HepG2 (cell line): ENCODE measurements around the gene ESYT3. TPM values are rescaled to one million over a fixed set of nuclear protein-coding genes. Genes with fewer than 3 reads are reported as not detected.

ENCODE experiments used
- ATAC-seq: fragments of 200-7000 bp; cut with Tn5 transposase; 3 replicates; pipeline ENCODE4 v1.9.1; 2020; ENCODE audit warnings: mild to moderate bottlenecking, moderate library complexity
- BruUV-seq: library from RNA; stranded (reverse); fragments of 400-500 nt; replicated peaks from 2 replicates; lab custom pipeline; 2021; lab: Mats Ljungman, UMichigan
- CTCF ChIA-PET: fragments of 300-600 bp; formaldehyde crosslinking; extraction: SDS; loops from one replicate; lab custom pipeline; 2021; ENCODE audit warnings: low total read pairs, inconsistent platforms, low intra/inter-chr PET ratio; lab: Yijun Ruan, JAX
- POLR2A ChIA-PET: fragments of 350-600 bp; sonication (Branson Sonifier 250); formaldehyde crosslinking; loops from one replicate; lab custom pipeline; 2020; ENCODE audit warnings: antibody characterized with exemption, inconsistent platforms; lab: Yijun Ruan, JAX
- DNase-seq: peaks from one replicate; pipeline ENCODE4 v3.0.0-alpha.2; 2015; ENCODE audit warnings: low spot score
- FAIRE-seq: peaks from 3 replicates; lab custom pipeline; 2011; peaks lifted over from hg19 to GRCh38; lab: Jason Lieb, UNC
- H2AFZ ChIP-seq: one replicate; pipeline ENCODE4 v1.6.1; 2011; ENCODE audit warnings: low read length, inconsistent platforms
- H3K27ac ChIP-seq: fragments of 300-600 bp; 3 replicates; pipeline ENCODE4 v1.8.0; 2011; ENCODE audit warnings: mixed run types, mild to moderate bottlenecking, mixed read lengths, low read length, inconsistent platforms; ENCODE audit not compliant: insufficient read depth; ENCODE audit errors: extremely low read length
- H3K27me3 ChIP-seq, 2 experiments: fragments of 200-600 bp in 1 of 2; 2 replicates in 1 of 2; 3 replicates in 1 of 2; pipeline versions ENCODE4 v1.6.0 to v1.8.0; 2011; ENCODE audit warnings: low read length in 2 of 2, mild to moderate bottlenecking in 2 of 2, moderate library complexity in 2 of 2, inconsistent platforms in 1 of 2; ENCODE audit not compliant: insufficient read depth in 2 of 2, control insufficient read depth in 1 of 2
- H3K36me3 ChIP-seq, 2 experiments: fragments of 200-600 bp in 1 of 2; replicated peaks in 1 of 2; 2 replicates in 1 of 2; 3 replicates in 1 of 2; pipeline versions ENCODE4 v1.5.1 to v1.8.0; 2011; ENCODE audit warnings: low read length in 2 of 2, inconsistent platforms in 1 of 2; ENCODE audit not compliant: insufficient read depth in 2 of 2, control insufficient read depth in 1 of 2
- H3K4me1 ChIP-seq: 2 replicates; pipeline ENCODE4 v1.5.1; 2012; ENCODE audit warnings: low read length, inconsistent platforms; ENCODE audit not compliant: insufficient read depth
- H3K4me2 ChIP-seq: 2 replicates; pipeline ENCODE4 v1.6.0; 2011; ENCODE audit warnings: low read depth, low read length, inconsistent platforms
- H3K4me3 ChIP-seq, 3 experiments: fragments of 200-600 bp in 1 of 3; sonication (generic), shearing (Covaris generic) in 1 of 3; replicated peaks in 1 of 3; 2 replicates each; pipeline ENCODE4 v1.5.1; 2011 to 2016; ENCODE audit warnings: low read length in 3 of 3, inconsistent platforms in 2 of 3, low read depth in 2 of 3, mild to moderate bottlenecking in 2 of 3, control low read depth in 1 of 3, mixed read lengths in 1 of 3; ENCODE audit not compliant: insufficient read depth in 1 of 3
- H3K79me2 ChIP-seq: one replicate; pipeline ENCODE4 v1.6.1; 2011; ENCODE audit warnings: low read length, inconsistent platforms; ENCODE audit not compliant: insufficient read depth
- H3K9ac ChIP-seq: 2 replicates; pipeline ENCODE4 v1.6.0; 2011; ENCODE audit warnings: mild to moderate bottlenecking, low read depth, low read length, inconsistent platforms; ENCODE audit not compliant: insufficient read depth
- H3K9me3 ChIP-seq: 2 replicates; pipeline ENCODE4 v1.5.1; 2012; ENCODE audit warnings: mild to moderate bottlenecking, low read length
- H4K20me1 ChIP-seq: 2 replicates; pipeline ENCODE4 v1.6.0; 2011; ENCODE audit warnings: inconsistent platforms, mild to moderate bottlenecking, low read length, moderate library complexity; ENCODE audit not compliant: insufficient read depth
- CCAR2 ChIP-seq: fragments of 200-400 bp; formaldehyde crosslinking; optimal IDR thresholded peaks from 2 replicates; pipeline ENCODE3; 2018; ENCODE audit warnings: low read depth, mild to moderate bottlenecking, low read length, moderate library complexity
- CHD4 ChIP-seq: fragments of 200-600 bp; sonication (generic); IDR thresholded peaks from 2 replicates; pipeline ENCODE4 v1.7.0; 2017; ENCODE audit warnings: mild to moderate bottlenecking, low read length, borderline replicate concordance
- EZH2 ChIP-seq: conservative IDR thresholded peaks from 2 replicates; pipeline ENCODE4 v1.6.1; 2012; ENCODE audit warnings: mild to moderate bottlenecking, low read depth, low read length, moderate library complexity
- MAF1 ChIP-seq: sonication (generic); formaldehyde crosslinking; IDR thresholded peaks from 2 replicates; pipeline ENCODE4 v1.5.0; 2020; ENCODE audit warnings: missing genetic modification reagents, borderline replicate concordance
- NR2C2 ChIP-seq: sonication (generic); formaldehyde crosslinking; IDR thresholded peaks from 2 replicates; pipeline ENCODE4 v1.4.0; 2020; ENCODE audit warnings: missing genetic modification reagents, mild to moderate bottlenecking, moderate library complexity, borderline replicate concordance
- PLRG1 ChIP-seq: fragments of 450-650 bp; conservative IDR thresholded peaks from 2 replicates; pipeline ENCODE4 v1.6.1; 2016
- PTBP1 ChIP-seq: fragments of 200-400 bp; formaldehyde crosslinking; IDR thresholded peaks from 2 replicates; pipeline ENCODE4 v1.6.1; 2018; ENCODE audit warnings: low read length, low read depth; ENCODE audit not compliant: poor library complexity, severe bottlenecking
- ZMAT3 ChIP-seq: sonication (generic); formaldehyde crosslinking; conservative IDR thresholded peaks from 2 replicates; pipeline ENCODE4 v1.7.0; 2021; ENCODE audit warnings: missing genetic modification reagents
- ZNF501 ChIP-seq: sonication (generic); formaldehyde crosslinking; IDR thresholded peaks from 2 replicates; pipeline ENCODE4 v1.5.1; 2020; ENCODE audit warnings: mild to moderate bottlenecking, moderate library complexity, missing genetic modification reagents
- WGBS: methylation state at CpG from one replicate; pipeline ENCODE4 v1.1.6; 2017; ENCODE audit warnings: low lambda C conversion rate; 5-methylcytosine and 5-hydroxymethylcytosine counted together
- in situ Hi-C: cut with HindIII; loops from 2 replicates; pipeline ENCODE4 v1.10.0; 2017; ENCODE audit warnings: low pct_unique_long_range_greater_than_20kb; ENCODE audit not compliant: extremely low pct_ligation_motif_present
- intact Hi-C: fragments of 100-400 bp; cut with micrococcal nuclease; formaldehyde crosslinking; loops from one replicate; pipeline ENCODE4 v1.10.0; 2022; ENCODE audit not compliant: unreplicated experiment
- polyA plus RNA-seq, 8 experiments: library from polyadenylated mRNA; depleted of rRNA in 3 of 8; stranded (reverse) in 7 of 8; unstranded in 1 of 8; fragments of >200 nt; fragmentation: Illumina TruSeq in 4 of 8; extraction: Trizol in 4 of 8; gene quantifications; 2 replicates each; pipeline versions ENCODE4 v1.2.1 to v1.2.3, GENCODE V29; 2011 to 2016; ENCODE audit warnings: low read depth in 4 of 8, missing spikeins in 1 of 8, mixed read lengths in 1 of 8; ENCODE audit not compliant: insufficient read depth in 1 of 8
- total RNA-seq, 5 experiments: library from RNA; depleted of rRNA; stranded (reverse); fragments of >200 nt; fragmentation: Illumina TruSeq; extraction: Trizol; gene quantifications; 2 replicates each; pipeline ENCODE4 v1.2.3, GENCODE V29; 2016; ENCODE audit warnings: low read depth in 1 of 5
- TF ChIP-seq, protein P1 (sequence below): sonication (generic); formaldehyde crosslinking; IDR thresholded peaks from 2 replicates; pipeline ENCODE4 v1.8.0; 2022; ENCODE audit warnings: missing genetic modification reagents, low read depth, mild to moderate bottlenecking, borderline replicate concordance
- TF ChIP-seq, protein P2 (sequence below): sonication (generic); formaldehyde crosslinking; IDR thresholded peaks from 2 replicates; pipeline ENCODE4 v1.4.0; 2020; ENCODE audit warnings: mild to moderate bottlenecking, missing genetic modification reagents

ESYT3 gene
- total and polyA plus RNA-seq, 2 of the 13 experiments (the other 11 are each of a cell fraction or from before 2014, with no cell fraction given): 1.5 to 4.1 TPM

DNA sequence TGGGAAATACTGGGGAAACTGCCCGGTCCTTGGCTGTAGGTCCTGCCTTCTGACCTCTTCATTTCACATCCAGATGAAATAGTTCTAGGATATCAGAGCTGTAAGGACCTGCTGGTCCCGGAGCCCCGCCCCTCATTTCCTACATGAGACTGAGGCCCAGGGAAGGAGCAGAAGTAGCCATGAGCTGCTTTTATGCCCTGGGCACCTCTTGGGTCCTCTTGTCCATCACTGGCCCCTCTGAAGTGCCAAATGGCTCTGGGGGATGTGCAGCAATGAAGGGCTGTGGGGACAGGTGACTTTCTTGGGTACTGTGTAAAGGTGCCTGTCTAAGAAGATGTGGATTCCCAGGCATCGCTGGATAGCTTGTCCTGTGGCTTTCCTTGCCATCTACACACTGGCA, 40.3 kb upstream of the ESYT3 start:
- intact Hi-C loops (no loop called here), in situ Hi-C loops (no loop called here)
- POLR2A ChIA-PET: no interaction called here
- Histone ChIP-seq H3K9me3 (no peaks in the 10 kb centered on the region), H2AFZ (no peak overlapping the region), H3K4me1 (peaks cover 16% of the 10 kb centered on the region), H4K20me1 (no peaks in the 10 kb centered on the region), H3K4me2 (no peak overlapping the region), H3K79me2 (no peaks in the 10 kb centered on the region)
- no peak for DNase-seq
- TF ChIP-seq ZNF501 (no peak), PTBP1 (no peak), NR2C2 (CRISPR knock-in tag) (no peak), ZMAT3 (CRISPR knock-in tag) (no peak), CCAR2 (no peak), EZH2 (no peak), CHD4 (no peak), MAF1 (CRISPR knock-in tag) (no peak), PLRG1 (no peak)
- TF ChIP-seq, protein P1, sequence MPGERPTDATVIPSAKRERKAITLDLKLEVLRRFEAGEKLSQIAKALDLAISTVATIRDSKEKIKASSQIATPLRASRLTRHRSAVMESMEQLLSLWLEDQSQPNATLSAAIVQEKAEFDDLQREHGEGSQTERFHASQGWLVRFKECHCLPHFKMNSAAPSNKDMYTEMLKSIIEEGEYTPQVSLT (CRISPR knock-in tag): no peak
- TF ChIP-seq, protein P2, sequence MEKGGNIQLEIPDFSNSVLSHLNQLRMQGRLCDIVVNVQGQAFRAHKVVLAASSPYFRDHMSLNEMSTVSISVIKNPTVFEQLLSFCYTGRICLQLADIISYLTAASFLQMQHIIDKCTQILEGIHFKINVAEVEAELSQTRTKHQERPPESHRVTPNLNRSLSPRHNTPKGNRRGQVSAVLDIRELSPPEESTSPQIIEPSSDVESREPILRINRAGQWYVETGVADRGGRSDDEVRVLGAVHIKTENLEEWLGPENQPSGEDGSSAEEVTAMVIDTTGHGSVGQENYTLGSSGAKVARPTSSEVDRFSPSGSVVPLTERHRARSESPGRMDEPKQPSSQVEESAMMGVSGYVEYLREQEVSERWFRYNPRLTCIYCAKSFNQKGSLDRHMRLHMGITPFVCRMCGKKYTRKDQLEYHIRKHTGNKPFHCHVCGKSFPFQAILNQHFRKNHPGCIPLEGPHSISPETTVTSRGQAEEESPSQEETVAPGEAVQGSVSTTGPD (CRISPR knock-in tag): no peak
- TF ChIP-seq, all 625 proteins: peak for 0
- BruUV-seq: no TSS peak
- FAIRE-seq (no peak), ATAC-seq (no peak)
- Histone ChIP-seq H3K27me3 (no peaks in the 10 kb centered on the region), H3K36me3 (no peaks in the 10 kb centered on the region), H3K4me3 (no peak overlapping the region), H3K27ac (no peak overlapping the region), H3K9ac (no peak overlapping the region)
- WGBS: 100% methylated on average over 4 of the region's 4 CpGs
- CTCF ChIA-PET: no interaction called here
